ENCODE data around the gene CDHR1. TPM values are rescaled to one million over a fixed set of nuclear protein-coding genes. Genes with fewer than 3 reads are reported as not detected.
A peak's percentile ranks its signal among the peaks of the same experiment; 100 is the strongest.

The CDHR1 gene
- polyA plus RNA-seq, 1 of the 3 experiments (the other 2 are of a cell fraction), result 0.02 TPM

DNA sequence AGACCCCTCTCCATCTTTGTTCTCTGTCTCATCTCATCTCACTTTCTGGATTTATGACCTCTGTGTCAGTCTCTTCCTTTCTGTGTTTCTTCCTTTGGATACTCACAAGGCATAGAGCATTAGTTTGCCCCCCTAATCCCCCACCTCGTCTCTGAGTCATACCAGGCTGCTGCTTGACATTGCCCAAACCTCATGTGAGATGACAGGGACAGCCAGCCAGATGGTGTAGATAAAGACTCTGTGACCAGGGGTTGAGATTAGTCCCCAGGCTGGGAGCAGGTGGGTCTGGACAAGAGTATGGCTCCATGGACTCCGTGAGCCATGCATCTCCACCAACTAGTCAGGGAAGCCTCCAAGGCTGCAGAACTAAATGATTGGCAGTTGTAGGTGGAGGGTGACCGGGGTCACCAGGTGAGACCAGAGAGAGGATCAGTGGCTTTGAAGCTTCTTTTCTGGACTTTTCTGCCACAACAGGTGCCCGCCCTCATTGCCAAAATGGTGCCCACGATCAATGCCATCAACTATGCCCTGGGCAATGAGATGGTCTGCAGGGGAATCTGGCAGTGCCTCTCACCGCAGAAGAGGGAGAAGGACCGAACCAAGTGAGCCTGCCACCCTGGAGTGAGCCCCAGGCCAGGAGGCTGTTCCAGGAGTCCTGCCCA lies 63.8 kb downstream of the CDHR1 start:
- H3K9me3 ChIP-seq, result no peaks in the 10 kb centered on the region
- WGBS (ENCODE audit: low lambda C conversion rate), result 29% methylated on average over 3 of the region's 7 CpGs
- no peak overlapping the region for H3K27ac ChIP-seq (ENCODE audit: low read depth in 2 of 2, low read length in 1 of 2)
- H3K4me1 ChIP-seq (ENCODE audit: control insufficient read depth in 1 of 2, insufficient read depth in 2 of 2, low read depth in 1 of 2, low read length in 1 of 2), result peaks cover 0 to 5% of the 10 kb centered on the region in 2 experiments; a peak in 1 of 4 replicates
- H3K27me3 ChIP-seq (ENCODE audit: insufficient read depth), result no peaks in the 10 kb centered on the region
- no peak overlapping the region for H2AFZ ChIP-seq (ENCODE audit: low read depth)
- no peaks in the 10 kb centered on the region for H4K20me1 ChIP-seq (ENCODE audit: insufficient read depth)
- no peak for DNase-seq
- ChIA-PET CTCF (interaction anchor here (0.7 to 2.3 kb wide), 2 partner anchors 8 to 277 kb away, joined by 3 to 9 read pairs; no protein-coding TSS in a partner anchor), POLR2A (no interaction called here)
- no peak overlapping the region for H3K4me2 ChIP-seq
- no peaks in the 10 kb centered on the region for H3K79me2 ChIP-seq (ENCODE audit: insufficient read depth)
- no peak overlapping the region for H3K9ac ChIP-seq
- TF ChIP-seq RXRA (IDR thresholded peaks at IDR 0.05; ENCODE audit: borderline replicate concordance, low read depth) (no peak), POLR2AphosphoS5 (IDR thresholded peaks at IDR 0.05; ENCODE audit: low read depth, low read length) (no peak), TEAD4 (IDR thresholded peaks at IDR 0.05; ENCODE audit: borderline replicate concordance, insufficient read depth) (no peak), YY1 (IDR thresholded peaks at IDR 0.05; ENCODE audit: low read depth) (no peak), FOXM1 (IDR thresholded peaks at IDR 0.05; ENCODE audit: low read depth) (no peak), SMC3 (IDR thresholded peaks at IDR 0.05; ENCODE audit: low read depth, low read length) (no peak), GATA2 (CRISPR knock-in tag; IDR thresholded peaks at IDR 0.05) (0 out of 2 replicates have a peak, but pooled peaks have one; percentile 49)
- TF ChIP-seq, protein P1, sequence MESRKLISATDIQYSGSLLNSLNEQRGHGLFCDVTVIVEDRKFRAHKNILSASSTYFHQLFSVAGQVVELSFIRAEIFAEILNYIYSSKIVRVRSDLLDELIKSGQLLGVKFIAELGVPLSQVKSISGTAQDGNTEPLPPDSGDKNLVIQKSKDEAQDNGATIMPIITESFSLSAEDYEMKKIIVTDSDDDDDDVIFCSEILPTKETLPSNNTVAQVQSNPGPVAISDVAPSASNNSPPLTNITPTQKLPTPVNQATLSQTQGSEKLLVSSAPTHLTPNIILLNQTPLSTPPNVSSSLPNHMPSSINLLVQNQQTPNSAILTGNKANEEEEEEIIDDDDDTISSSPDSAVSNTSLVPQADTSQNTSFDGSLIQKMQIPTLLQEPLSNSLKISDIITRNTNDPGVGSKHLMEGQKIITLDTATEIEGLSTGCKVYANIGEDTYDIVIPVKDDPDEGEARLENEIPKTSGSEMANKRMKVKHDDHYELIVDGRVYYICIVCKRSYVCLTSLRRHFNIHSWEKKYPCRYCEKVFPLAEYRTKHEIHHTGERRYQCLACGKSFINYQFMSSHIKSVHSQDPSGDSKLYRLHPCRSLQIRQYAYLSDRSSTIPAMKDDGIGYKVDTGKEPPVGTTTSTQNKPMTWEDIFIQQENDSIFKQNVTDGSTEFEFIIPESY (IDR thresholded peaks at IDR 0.05; ENCODE audit: borderline replicate concordance, low read depth), result no peak
- TF ChIP-seq, protein P2, sequence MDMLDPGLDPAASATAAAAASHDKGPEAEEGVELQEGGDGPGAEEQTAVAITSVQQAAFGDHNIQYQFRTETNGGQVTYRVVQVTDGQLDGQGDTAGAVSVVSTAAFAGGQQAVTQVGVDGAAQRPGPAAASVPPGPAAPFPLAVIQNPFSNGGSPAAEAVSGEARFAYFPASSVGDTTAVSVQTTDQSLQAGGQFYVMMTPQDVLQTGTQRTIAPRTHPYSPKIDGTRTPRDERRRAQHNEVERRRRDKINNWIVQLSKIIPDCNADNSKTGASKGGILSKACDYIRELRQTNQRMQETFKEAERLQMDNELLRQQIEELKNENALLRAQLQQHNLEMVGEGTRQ (IDR thresholded peaks at IDR 0.05; ENCODE audit: borderline replicate concordance, low read depth, low read length), result no peak
- H3F3A ChIP-seq (replicated peaks; ENCODE audit: insufficient read depth), result no peaks in the 10 kb centered on the region
- H3K36me3 ChIP-seq (replicated peaks in 1 of 2; ENCODE audit: control insufficient read depth in 1 of 2, insufficient read depth in 2 of 2, low read length in 1 of 2), result no peaks in the 10 kb centered on the region
- H3K9me2 ChIP-seq, result no peaks in the 10 kb centered on the region
- H3K4me3 ChIP-seq (ENCODE audit: low read depth in 2 of 2, low read length in 1 of 2), result no peak overlapping the region

DNA sequence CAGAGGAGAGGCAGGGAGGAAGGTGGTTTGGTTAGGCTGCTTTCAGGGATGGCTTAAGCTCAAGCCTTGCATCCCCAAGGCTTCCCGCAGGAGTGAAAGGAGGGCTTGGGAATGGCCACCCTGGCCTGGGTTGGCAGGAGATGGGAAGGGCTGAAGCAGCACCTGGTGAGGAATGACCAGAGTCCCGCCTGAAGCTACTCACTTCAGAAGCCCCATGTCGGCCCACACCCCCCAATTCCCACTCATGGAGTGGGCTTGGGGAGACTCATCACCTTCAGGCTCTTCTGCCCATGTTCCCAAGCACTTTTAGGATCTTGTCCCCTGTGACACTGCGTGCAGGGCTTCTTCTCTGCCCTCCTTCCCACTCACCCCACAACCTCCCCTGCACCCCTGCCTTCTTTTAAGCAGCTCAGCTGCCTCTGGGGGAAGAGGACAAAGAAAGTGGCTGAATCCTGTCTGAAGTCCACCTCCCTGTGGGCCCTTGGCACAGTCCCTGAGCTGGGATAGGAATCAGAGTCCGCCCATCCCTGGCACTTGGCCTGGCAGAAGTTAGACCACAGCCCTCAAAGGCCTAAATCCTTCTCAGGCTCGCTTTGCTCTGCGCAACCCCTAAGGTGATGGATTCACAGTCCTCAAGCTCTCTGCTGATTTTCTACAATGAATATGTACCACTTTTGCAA lies 67.0 kb downstream of the CDHR1 start:
- CTCF ChIA-PET, result interaction anchor here (0.7 to 11.2 kb wide), 3 partner anchors 91 to 455 kb away, joined by 3 to 201 read pairs (median 5); no protein-coding TSS in a partner anchor
- no peaks in the 10 kb centered on the region for H3K9me2 ChIP-seq
- no peak overlapping the region for H3K4me3 ChIP-seq (ENCODE audit: low read depth in 2 of 2, low read length in 1 of 2)
- H3K27me3 ChIP-seq (ENCODE audit: insufficient read depth), result no peaks in the 10 kb centered on the region
- H3K4me2 ChIP-seq, result no peak overlapping the region
- WGBS (ENCODE audit: low lambda C conversion rate), result 54% methylated on average over 6 of the region's 7 CpGs
- H3F3A ChIP-seq (replicated peaks; ENCODE audit: insufficient read depth), result no peaks in the 10 kb centered on the region
- no peaks in the 10 kb centered on the region for H3K79me2 ChIP-seq (ENCODE audit: insufficient read depth)
- no peak for DNase-seq
- H4K20me1 ChIP-seq (ENCODE audit: insufficient read depth), result no peaks in the 10 kb centered on the region
- peaks cover 0 to 15% of the 10 kb centered on the region in 2 experiments; a peak in 1 of 4 replicates for H3K4me1 ChIP-seq (ENCODE audit: control insufficient read depth in 1 of 2, insufficient read depth in 2 of 2, low read depth in 1 of 2, low read length in 1 of 2)
- H3K9ac ChIP-seq, result no peak overlapping the region
- H3K27ac ChIP-seq (ENCODE audit: low read depth in 2 of 2, low read length in 1 of 2), result no peak overlapping the region
- POLR2A ChIA-PET, result no interaction called here
- no peaks in the 10 kb centered on the region for H3K9me3 ChIP-seq
- H3K36me3 ChIP-seq (replicated peaks in 1 of 2; ENCODE audit: control insufficient read depth in 1 of 2, insufficient read depth in 2 of 2, low read length in 1 of 2), result no peaks in the 10 kb centered on the region
- no peak overlapping the region for H2AFZ ChIP-seq (ENCODE audit: low read depth)
- no peak for TF ChIP-seq JUND (IDR thresholded peaks at IDR 0.05)
- no peak for TF ChIP-seq MXI1 (IDR thresholded peaks at IDR 0.05; ENCODE audit: low read depth, low read length)
- no peak for TF ChIP-seq TAF1 (IDR thresholded peaks at IDR 0.05; ENCODE audit: borderline replicate concordance, low read depth, low read length)
- no peak for TF ChIP-seq YY1 (IDR thresholded peaks at IDR 0.05; ENCODE audit: low read depth)
- TF ChIP-seq, protein P2 (IDR thresholded peaks at IDR 0.05; ENCODE audit: borderline replicate concordance, low read depth, low read length), result no peak
- TF ChIP-seq RCOR1 (IDR thresholded peaks at IDR 0.05; ENCODE audit: low read length), result no peak
- no peak for TF ChIP-seq SMC3 (IDR thresholded peaks at IDR 0.05; ENCODE audit: low read depth, low read length)
- TF ChIP-seq, protein P3, sequence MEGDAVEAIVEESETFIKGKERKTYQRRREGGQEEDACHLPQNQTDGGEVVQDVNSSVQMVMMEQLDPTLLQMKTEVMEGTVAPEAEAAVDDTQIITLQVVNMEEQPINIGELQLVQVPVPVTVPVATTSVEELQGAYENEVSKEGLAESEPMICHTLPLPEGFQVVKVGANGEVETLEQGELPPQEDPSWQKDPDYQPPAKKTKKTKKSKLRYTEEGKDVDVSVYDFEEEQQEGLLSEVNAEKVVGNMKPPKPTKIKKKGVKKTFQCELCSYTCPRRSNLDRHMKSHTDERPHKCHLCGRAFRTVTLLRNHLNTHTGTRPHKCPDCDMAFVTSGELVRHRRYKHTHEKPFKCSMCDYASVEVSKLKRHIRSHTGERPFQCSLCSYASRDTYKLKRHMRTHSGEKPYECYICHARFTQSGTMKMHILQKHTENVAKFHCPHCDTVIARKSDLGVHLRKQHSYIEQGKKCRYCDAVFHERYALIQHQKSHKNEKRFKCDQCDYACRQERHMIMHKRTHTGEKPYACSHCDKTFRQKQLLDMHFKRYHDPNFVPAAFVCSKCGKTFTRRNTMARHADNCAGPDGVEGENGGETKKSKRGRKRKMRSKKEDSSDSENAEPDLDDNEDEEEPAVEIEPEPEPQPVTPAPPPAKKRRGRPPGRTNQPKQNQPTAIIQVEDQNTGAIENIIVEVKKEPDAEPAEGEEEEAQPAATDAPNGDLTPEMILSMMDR (IDR thresholded peaks at IDR 0.05), result no peak
- TF ChIP-seq IRF3 (IDR thresholded peaks at IDR 0.05; ENCODE audit: low read depth, low read length), result no peak
- no peak for TF ChIP-seq EZH2phosphoT487 (IDR thresholded peaks at IDR 0.05; ENCODE audit: borderline replicate concordance, low read depth)
- TF ChIP-seq EP300 (IDR thresholded peaks at IDR 0.05; ENCODE audit: borderline replicate concordance in 1 of 2, low read depth in 1 of 2, low read length in 1 of 2), result no peak

Measured in SK-N-SH (cell line).